Small intestine (tissue), 7 donors: ENCODE data around the gene JPH3. TPM values are rescaled to one million over a fixed set of nuclear protein-coding genes. Genes with fewer than 3 reads are reported as not detected.
"Not testable (repeated sequence)": the region's sequence is repeated elsewhere in the genome, so short reads cannot be mapped to it uniquely, and the experiment has no call there.

Source experiments
- DNase-seq, 2 donors: peaks; one replicate each; pipeline versions ENCODE4 v3.0.0 to v3.0.0-alpha.2; 2013
- FAIRE-seq: peaks from 2 replicates; lab custom pipeline; 2012; peaks lifted over from hg19 to GRCh38; lab: Jason Lieb, UNC
- H3K27ac ChIP-seq, 3 donors: one replicate each; pipeline ENCODE4 v1.5.1; 2013; ENCODE audit warnings: low read length in 2 of 3, mild to moderate bottlenecking in 2 of 3, control low read depth in 1 of 3, inconsistent platforms in 1 of 3, low read depth in 1 of 3, moderate library complexity in 1 of 3
- H3K27me3 ChIP-seq, 3 donors: one replicate each; pipeline ENCODE4 v1.6.1; 2013; ENCODE audit warnings: low read length in 3 of 3, inconsistent platforms in 1 of 3; ENCODE audit not compliant: control insufficient read depth in 3 of 3, insufficient read depth in 3 of 3
- H3K36me3 ChIP-seq, 3 donors: one replicate each; pipeline ENCODE4 v1.6.1; 2013; ENCODE audit warnings: low read length in 3 of 3, inconsistent platforms in 1 of 3, low read depth in 1 of 3, mild to moderate bottlenecking in 1 of 3, moderate library complexity in 1 of 3; ENCODE audit not compliant: control insufficient read depth in 3 of 3, insufficient read depth in 2 of 3
- H3K4me1 ChIP-seq, 3 donors: one replicate each; pipeline ENCODE4 v1.6.1; 2013; ENCODE audit warnings: low read length in 2 of 3, inconsistent platforms in 1 of 3, low read depth in 1 of 3, mild to moderate bottlenecking in 1 of 3, moderate library complexity in 1 of 3; ENCODE audit not compliant: control insufficient read depth in 3 of 3, insufficient read depth in 2 of 3
- H3K4me3 ChIP-seq, 3 donors: one replicate each; pipeline ENCODE4 v1.5.1; 2013; ENCODE audit warnings: low read length in 3 of 3, control low read depth in 1 of 3, inconsistent platforms in 1 of 3, low read depth in 1 of 3, mild to moderate bottlenecking in 1 of 3, moderate library complexity in 1 of 3
- H3K9me3 ChIP-seq, 2 donors: one replicate each; pipeline ENCODE4 v1.6.1; 2013; ENCODE audit warnings: low read depth in 1 of 2, low read length in 1 of 2; ENCODE audit not compliant: control insufficient read depth in 2 of 2, insufficient read depth in 1 of 2
- WGBS, 3 donors: extraction: QIAGEN DNeasy Blood & Tissue Kit; methylation state at CpG; one replicate each; pipeline ENCODE4 v1.1.7; 2013; 5-methylcytosine and 5-hydroxymethylcytosine counted together
- polyA plus RNA-seq, 4 donors: library from polyadenylated mRNA; stranded (reverse) in 3 of 4; unstranded in 1 of 4; fragments of 200-250 nt in 3 of 4; fragments of 120-200 nt in 1 of 4; gene quantifications; one replicate each; pipeline versions ENCODE4 v1.2.1 to v1.2.3, GENCODE V29; 2013
- donor health status: healthy with polysubstance abuse.
- donor health status: control.
- donor health status: control.
- donor health status: Bipolar disorder and iron deficiency.
- donor health status: healthy.

JPH3 gene
- polyA plus RNA-seq, 4 donors = 0.22 to 2.4 TPM; not detected in 2

- H3K27me3 ChIP-seq = no peaks in the 10 kb centered on the region
- H3K4me3 ChIP-seq = no peak overlapping the region
- H3K9me3 ChIP-seq = no peaks in the 10 kb centered on the region
- H3K27ac ChIP-seq = no peak overlapping the region
- H3K4me1 ChIP-seq = no peaks in the 10 kb centered on the region
- FAIRE-seq = no peak
- no peaks in the 10 kb centered on the region for H3K36me3 ChIP-seq
- 36 to 49% (median 45%) methylated on average over 14 to 15 of the region's 15 CpGs for WGBS, 3 donors
- no peak for DNase-seq
These were observed 72.9 kb downstream of the JPH3 start for GRCh38 chr16:87675111-87675719.

- 79 to 90% (median 81%) methylated on average over 5 of the region's 5 CpGs for WGBS, 3 donors
- Histone ChIP-seq H3K4me1 (no peaks in the 10 kb centered on the region), H3K36me3 (no peaks in the 10 kb centered on the region), H3K4me3 (no peak overlapping the region), H3K27ac (no peak overlapping the region), H3K9me3 (no peaks in the 10 kb centered on the region), H3K27me3 (no peaks in the 10 kb centered on the region)
- FAIRE-seq = no peak
- DNase-seq = no peak
These were observed 75.5 kb downstream of the JPH3 start for GRCh38 chr16:87677830-87678229.

- Histone ChIP-seq H3K9me3 (no peaks in the 10 kb centered on the region), H3K36me3 (no peaks in the 10 kb centered on the region), H3K27me3 (no peaks in the 10 kb centered on the region), H3K4me3 (no peak overlapping the region), H3K4me1 (no peaks in the 10 kb centered on the region), H3K27ac (no peak overlapping the region)
- peak in 1 of 2 donors; percentile 8 for DNase-seq
- WGBS, 3 donors = 40 to 51% (median 48%) methylated on average over 14 of the region's 14 CpGs
- no peak for FAIRE-seq
These were observed 76.3 kb downstream of the JPH3 start for GRCh38 chr16:87678618-87679017.

GRCh38 chr16:87679593-87680271 lies 77.4 kb downstream of the JPH3 start:
- Histone ChIP-seq H3K4me1 (no peaks in the 10 kb centered on the region), H3K27me3 (no peaks in the 10 kb centered on the region), H3K9me3 (no peaks in the 10 kb centered on the region), H3K36me3 (no peaks in the 10 kb centered on the region), H3K4me3 (no peak overlapping the region), H3K27ac (no peak overlapping the region)
- DNase-seq (no peak), FAIRE-seq (no peak)
- 68 to 81% (median 75%) methylated on average over 17 to 18 of the region's 18 CpGs for WGBS, 3 donors

GRCh38 chr16:87680272-87680644 lies 78.0 kb downstream of the JPH3 start:
- Histone ChIP-seq H3K27ac (no peak overlapping the region), H3K4me1 (no peaks in the 10 kb centered on the region), H3K9me3 (no peaks in the 10 kb centered on the region)

GRCh38 chr16:87681051-87681602 lies 78.8 kb downstream of the JPH3 start:
- FAIRE-seq, H3K4me1 ChIP-seq, H3K4me3 ChIP-seq, H3K27ac ChIP-seq, H3K36me3 ChIP-seq, H3K27me3 ChIP-seq, H3K9me3 ChIP-seq, DNase-seq: not testable (repeated sequence)
- WGBS, 3 donors = 94 to 96% (median 95%) methylated on average over 59 to 60 of the region's 60 CpGs

More at GRCh38 chr16:87680272-87680644, 78.0 kb downstream of the JPH3 start:
- Histone ChIP-seq H3K36me3 (no peaks in the 10 kb centered on the region), H3K27me3 (no peaks in the 10 kb centered on the region), H3K4me3 (no peak overlapping the region)
- FAIRE-seq (no peak), DNase-seq (no peak)
- 78 to 87% (median 82%) methylated on average over 17 of the region's 17 CpGs for WGBS, 3 donors

- Histone ChIP-seq H3K4me3 (no peak overlapping the region), H3K9me3 (no peaks in the 10 kb centered on the region), H3K27me3 (no peaks in the 10 kb centered on the region), H3K27ac (no peak overlapping the region), H3K4me1 (no peaks in the 10 kb centered on the region), H3K36me3 (no peaks in the 10 kb centered on the region)
- DNase-seq (no peak), FAIRE-seq (no peak)
- 48 to 59% (median 49%) methylated on average over 9 of the region's 9 CpGs for WGBS, 3 donors
These were observed 79.8 kb downstream of the JPH3 start for GRCh38 chr16:87681981-87682570.

- no peaks in the 10 kb centered on the region for H3K4me1 ChIP-seq
- DNase-seq (no peak), FAIRE-seq (no peak)
- WGBS, 3 donors = 82 to 92% (median 88%) methylated on average over 18 of the region's 18 CpGs
- no peaks in the 10 kb centered on the region for H3K27me3 ChIP-seq
- no peaks in the 10 kb centered on the region for H3K36me3 ChIP-seq
- no peak overlapping the region for H3K4me3 ChIP-seq
- no peaks in the 10 kb centered on the region for H3K9me3 ChIP-seq
- H3K27ac ChIP-seq = no peak overlapping the region
These were observed 80.6 kb downstream of the JPH3 start for GRCh38 chr16:87682852-87683399.
